Stimulated activated CD4-positive, alpha-beta T cell treated with anti-CD3 and anti-CD28 coated beads, Interleukin-4, amount 100 ng/mL, for 1 hour (primary cell): ENCODE measurements around the gene NTM.

ENCODE experiments used
- DNase-seq: peaks from one replicate; pipeline ENCODE4 v3.0.0-alpha.2; 2020

Gene NTM

DNA sequence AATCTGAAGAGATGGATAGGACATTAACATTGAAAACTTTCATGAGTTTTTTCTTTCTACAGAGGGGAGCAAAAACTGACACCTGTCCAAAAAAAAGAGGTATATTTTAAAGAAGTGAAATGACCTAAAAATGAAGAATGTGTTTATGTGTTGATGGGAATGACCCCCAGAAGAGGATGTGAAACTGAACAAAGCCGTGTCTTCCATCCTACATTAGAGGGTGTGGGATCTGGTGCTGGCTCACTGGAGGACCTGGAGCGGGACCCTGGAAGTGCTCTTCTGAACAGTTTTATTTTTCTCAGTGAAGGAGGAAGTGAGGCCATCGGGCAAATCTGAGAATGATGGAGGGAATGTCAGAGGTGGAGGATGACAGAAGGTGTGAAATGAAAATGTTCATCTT, 470.1 kb downstream of the NTM start:
- no peak for DNase-seq

DNA sequence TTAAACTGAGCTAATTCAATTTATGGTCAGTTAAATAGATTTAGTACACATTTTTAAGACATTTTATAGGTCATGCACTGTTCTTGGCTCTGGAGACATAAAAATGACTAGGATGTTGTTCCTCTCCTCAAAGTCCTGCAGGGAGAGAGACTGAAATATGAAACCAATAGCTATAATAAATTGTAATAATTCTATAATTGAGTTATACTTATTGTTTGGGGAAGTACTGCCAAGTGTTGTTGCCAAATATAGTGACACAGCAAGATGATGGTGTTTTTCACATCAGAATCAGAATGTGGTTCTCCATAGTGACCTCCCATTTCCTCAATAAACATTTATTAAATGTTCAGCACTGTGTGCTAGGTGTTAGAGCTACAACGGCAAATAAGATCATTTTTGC, 470.6 kb downstream of the NTM start:
- no peak for DNase-seq

DNA sequence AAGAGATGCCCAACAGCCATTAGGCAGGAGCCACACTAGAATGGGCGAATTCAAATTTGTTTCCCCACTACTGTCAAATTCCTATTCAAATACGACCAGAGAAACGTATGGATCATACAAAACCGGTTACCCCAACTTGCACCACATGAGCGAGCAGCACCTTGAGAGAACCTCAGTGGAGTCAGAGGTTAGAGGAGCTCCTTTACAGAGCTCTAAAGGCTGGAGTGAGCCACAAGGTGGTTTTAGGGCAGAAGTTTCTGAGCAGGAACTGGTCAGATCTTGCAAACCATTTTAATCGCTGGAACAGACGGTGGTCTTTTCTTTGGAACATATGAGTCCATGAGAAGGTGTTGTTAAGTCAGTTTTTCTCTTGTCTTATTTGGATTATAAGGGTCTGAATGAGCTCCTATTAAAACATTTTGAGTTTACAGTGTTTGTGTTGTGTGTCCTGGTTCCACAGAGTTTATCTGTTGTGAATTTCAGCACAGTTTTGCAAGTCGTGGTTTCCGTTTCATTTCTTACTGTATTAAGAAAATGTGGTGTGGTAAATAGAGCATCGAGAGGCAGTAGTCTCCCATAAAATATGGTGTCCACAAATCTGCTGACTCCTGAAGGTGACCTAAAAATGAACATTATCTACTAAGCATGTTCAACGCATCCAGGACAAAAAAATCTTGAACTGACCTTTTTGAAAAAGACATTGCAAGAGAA, 471.7 kb downstream of the NTM start:
- DNase-seq, result no peak

DNA sequence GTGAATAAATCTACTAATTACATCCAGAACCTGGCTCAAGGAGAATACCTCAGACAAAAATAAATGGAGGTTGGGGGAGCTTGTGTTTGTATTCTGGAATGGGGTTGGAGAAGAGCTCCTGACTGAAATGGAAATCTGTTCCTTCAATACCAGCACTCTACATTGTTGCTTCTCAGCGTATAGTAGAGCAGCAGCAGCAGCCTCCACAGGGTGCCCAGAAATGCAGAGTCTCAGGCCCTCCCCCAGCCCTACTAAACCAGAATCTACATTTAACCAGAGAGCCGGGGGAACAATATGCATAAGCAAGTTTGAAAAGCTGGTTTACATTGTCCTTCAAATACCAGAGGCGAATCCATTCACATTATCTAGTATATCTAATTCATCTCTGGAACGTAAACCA, 474.8 kb downstream of the NTM start:
- DNase-seq, result no peak

DNA sequence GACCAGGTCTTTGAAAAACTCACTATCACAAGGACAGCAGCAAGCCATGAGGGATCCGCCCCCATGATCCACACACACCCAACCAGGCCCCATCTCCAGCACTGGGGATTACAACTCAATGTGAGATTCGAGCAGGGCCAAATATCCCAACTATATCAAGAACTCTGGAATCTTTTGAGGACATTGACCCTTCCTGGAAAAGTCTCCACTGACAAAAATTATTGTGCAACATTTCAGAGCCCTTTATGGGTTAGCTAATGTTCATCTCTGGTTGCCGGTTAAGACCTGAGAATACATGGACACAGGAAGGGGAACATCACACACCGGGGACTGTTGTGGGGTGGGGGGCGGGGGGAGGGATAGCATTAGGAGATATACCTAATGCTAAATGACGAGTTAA, 479.1 kb downstream of the NTM start:
- no peak for DNase-seq

DNA sequence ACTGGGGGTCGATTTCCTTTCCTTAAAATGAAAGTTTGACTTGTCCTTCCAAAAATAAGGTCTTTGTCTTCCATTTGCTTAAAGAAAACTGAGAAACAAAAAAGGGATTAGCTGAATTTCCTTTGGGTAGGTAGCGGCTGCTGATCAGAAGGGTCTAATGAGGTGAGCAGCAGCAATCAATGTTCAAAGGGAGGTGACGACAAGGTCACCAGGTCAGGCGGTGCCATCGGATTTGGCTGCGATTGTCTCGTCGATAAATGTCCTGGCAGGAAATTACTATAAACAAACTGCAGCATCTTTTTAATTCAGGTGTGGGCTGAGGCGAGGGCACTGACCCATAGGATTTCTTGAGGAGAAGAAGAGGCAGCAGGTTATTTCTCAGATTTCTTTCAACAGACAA, 480.1 kb downstream of the NTM start:
- no peak for DNase-seq

DNA sequence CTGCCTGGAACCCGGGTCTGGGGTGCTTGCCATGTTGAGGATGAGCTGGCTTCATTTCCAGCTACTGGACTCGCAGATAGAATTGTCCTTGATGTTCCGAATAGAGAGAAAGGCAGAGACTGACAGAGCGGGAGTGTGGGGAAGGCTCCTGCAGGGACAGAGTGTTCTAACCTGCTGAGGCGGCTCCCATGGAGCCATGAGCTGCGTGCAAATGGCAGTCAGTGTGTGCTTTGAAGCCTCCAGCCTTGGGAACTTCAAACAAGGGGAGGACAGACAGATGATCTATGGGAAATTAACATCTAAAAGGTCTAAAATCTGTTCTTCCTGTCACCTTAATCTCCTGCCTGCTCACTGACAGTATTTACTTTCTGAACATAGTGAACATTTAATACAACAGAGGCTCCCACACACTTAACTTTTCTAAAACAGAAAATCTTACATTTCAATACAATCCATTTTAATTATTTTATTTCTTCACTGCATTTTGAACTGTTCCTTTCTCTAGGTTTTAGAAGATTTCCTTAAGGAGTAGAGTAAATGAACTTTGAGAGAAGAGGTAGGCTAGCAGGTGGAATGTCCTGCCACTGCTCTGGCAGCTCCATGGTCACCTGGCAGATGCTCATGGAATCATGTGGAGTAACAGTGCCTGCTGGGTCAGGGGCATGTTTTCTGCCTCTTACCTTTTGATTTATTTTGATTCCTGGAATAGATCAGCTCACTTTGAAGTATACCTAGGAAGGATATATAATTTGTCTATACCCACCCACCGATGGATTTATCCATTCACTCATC, 481.7 kb downstream of the NTM start:
- no peak for DNase-seq

DNA sequence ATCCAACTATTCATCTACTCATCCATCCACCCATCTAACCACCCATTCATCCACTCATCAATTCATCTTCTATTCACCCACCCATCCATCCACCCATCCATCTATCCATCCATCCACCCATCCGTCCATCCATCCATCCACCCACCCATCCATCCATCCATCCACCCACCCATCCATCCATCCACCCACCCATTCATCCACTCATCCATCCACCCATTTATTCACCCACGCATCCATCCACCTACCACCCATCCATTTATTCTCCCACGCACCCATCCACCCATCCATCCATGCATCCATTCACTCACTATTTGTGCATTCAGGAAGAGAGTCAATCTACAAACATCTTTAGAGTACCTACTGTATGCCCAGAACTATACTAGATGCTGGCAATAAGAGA, 482.3 kb downstream of the NTM start:
- DNase-seq, result no peak

DNA sequence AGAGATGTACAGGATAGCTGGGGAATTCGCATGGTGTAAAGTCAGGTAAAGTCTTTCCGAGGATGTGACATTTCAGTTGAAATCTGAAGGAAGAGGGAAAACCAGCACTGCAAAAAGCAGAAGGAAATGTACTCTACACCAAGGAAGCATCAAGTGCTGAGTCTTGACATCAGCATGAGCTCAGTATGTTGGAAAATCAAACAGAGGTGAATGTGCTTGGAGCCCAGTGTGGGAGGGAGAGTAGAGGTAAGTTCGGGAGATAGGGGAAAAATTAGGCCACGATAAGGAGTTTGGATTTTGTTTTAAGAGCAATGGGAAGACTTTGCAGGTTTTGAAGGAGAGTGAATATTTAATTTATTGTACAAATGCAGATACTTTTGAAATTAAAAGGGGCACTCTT, 484.0 kb downstream of the NTM start:
- no peak for DNase-seq

DNA sequence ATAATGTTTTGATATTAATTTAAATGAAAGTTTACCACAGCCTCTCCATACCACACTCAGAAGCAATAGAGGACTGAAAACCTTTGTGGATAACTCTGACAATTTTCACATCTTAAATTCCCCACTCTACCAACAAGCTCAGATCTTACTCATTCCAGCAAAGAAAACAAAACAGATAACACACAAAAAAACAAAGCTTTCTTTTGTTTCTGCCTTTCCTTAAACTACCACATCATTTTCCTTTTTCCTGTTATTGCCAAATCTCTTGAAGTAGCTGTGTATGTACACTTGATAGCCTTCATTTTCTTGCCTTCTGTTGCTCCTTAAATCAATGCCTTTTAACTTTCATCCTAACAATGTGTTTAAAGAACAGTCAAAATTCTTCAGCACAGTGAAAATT, 484.9 kb downstream of the NTM start:
- no peak for DNase-seq

DNA sequence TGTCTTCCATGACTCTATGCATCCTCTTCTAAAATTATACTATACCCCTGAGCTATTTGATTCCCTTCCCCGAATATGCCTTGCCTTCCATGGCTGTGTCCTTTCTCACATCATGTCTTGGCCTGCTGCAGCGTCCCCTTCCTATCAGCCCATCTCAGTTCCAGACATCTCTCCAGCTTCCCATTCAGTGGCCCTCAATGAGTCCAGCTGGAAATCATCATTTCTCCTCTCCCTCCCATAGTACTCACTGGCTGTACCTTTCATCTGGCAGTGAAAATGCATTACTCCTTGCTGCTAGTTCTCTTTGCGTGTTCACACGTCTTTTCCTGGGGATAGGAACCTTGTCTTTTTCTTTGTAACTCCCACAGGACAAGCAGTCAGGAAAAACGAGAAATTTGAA, 486.8 kb downstream of the NTM start:
- no peak for DNase-seq

DNA sequence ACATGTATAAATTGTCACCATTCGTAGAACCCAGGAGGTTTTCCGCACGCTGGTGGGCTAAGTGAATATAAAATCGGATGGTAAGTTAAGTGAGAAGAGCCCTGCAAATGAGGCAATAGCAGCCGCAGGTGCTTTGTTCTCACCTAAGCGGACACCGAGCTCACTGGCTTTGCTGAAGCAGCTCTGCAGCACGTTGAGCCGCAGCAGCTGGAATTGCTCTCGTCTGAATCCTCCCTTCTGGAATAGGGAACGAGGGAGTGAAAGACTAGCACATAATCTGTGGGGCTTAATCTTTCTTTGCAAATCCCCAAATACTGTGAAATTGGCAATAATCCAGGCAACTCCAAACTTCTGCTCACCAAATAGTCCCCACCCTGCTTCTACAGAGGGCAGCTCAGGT, 488.1 kb downstream of the NTM start:
- DNase-seq, result no peak

DNA sequence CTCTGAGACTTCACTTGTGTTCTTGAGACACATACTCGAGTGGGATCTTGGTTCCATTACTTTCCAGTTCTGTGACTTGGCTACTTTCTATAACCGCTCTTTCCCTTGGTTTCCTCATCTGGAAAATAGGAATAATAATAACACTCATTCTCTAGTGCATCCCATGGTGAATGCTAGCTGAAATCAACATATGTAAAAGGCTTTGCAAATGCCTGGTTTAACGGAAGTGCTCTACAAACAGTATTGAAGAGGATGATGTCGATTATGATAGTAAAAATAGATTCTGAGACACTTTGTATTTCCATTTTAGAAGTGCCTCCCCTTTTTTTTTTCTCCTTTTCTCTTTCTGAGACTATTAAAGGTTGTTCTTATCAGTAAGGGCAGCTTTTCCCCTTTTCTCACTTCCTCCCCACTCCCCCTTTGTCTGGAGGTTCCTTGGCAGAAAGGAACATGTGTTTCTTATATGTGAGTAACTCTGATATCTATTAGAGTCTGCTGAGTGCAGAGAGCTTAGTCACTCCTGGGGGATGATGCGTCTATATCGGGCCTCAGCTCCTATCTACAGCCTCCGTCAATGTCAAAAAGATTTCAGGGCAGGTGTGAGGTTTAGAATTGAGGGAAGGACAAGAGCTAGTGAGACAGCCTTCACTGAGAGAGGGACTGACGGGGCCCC, 489.3 kb downstream of the NTM start:
- DNase-seq, result no peak

DNA sequence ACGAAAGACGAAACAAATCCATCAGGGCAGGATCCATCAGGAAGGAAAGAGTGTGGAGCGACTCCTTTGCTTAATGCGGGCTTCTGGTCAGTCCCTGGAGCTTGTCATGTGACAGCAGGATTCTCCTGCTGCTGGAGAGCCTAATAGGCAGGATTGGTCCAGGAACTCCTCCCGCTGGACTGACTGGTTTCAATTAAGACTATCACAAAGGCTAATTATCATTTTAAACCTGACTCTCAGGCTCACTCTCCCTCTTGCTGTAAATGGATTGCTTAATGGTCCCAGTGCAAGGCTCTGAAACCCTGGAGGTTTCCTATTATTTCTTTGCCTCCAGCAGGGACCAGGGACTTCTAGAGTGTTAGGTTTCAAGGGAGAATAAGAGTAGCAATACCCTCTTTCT, 493.8 kb downstream of the NTM start:
- DNase-seq, result no peak

DNA sequence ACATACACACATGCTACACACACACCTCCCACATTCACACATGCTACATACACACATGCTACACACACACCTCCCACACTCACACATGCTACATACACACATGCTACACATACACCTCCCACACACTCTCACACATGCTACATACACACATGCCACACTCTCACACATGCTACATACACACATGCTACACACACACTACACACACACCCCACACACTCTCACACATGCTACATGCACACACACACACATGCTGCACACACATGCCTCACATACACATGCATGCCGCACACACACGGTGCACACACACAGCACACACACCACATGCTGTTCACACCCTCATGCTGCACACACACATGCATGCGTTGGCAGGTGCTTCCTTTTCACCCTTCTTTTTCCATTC, 495.4 kb downstream of the NTM start:
- DNase-seq, result no peak

DNA sequence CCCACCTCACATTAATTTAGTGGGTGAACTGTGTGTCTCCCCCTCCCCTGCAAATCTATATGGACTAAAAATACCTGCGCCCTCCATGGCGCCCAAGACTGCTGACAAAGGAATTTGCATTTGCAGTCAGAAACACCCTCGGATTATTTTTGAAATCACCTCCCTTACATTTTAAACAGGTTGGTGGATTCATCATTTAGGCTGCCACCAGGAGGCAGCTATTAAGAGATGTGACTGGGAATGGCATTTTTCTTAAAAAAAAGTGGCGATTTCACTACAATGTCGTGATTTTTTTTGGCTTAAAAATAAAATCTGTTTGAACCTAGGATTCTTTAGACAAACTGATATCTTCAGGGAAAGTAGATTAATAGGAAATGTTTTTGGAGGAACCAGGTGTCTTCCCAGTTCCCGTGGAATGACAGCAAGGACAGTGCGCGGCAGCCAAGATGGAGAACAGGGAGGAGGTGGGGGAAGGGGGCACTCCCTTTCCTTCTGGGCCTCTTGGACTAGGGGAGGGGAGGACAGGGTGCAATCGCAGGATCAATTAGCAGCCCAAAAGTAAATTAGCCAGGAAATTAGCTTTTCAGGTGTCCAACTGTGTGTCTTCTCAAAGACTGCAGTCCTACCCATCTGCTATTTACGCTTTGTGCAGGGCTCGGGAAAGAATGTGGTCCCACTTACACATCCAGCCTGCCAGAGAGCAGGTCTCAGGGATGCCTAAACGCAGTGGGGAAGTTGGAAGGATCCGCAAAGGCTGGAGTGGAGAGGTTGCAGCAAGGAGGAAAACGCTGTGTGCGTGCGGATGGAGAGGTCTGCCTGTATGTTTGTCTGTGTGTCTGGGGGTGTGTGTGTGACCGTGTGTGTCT, 496.4 kb downstream of the NTM start:
- no peak for DNase-seq

DNA sequence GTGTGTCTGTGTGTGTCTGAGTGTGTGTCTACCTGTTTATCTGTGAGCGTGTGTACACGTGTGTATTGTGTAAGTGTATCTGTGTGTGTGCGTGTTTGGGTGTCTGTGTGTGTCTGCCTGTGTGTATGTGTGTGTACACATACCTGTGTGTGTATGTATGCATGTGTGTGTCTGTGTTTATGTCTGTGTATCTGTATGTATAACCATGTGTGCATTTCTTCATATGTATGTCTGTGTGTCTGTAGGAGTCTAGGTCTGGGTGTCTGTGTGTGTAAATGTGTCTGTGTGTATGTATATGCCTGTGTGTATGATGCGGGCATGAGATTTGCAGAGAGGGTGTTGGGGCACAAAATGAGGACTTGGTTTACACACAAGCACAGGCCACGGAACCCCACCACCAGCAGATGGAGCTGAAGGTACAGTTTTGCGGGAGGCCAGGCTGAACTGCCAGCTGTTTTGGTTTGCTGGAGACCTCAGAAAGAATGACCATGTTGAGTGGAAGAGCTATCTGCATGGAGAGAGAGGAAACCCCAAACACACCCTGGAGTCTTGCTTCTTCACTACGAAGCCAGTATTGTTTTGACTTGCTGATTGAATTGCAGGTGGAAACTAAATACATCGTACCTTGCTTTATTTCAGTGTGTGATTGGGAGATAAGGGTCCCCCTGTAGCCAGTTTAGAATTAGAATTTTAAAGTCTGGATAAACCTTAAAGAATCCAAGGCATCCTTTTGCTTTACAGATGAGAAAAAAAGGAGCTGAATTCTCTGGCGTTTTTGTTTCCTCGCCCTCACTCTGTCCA, 497.2 kb downstream of the NTM start:
- no peak for DNase-seq

DNA sequence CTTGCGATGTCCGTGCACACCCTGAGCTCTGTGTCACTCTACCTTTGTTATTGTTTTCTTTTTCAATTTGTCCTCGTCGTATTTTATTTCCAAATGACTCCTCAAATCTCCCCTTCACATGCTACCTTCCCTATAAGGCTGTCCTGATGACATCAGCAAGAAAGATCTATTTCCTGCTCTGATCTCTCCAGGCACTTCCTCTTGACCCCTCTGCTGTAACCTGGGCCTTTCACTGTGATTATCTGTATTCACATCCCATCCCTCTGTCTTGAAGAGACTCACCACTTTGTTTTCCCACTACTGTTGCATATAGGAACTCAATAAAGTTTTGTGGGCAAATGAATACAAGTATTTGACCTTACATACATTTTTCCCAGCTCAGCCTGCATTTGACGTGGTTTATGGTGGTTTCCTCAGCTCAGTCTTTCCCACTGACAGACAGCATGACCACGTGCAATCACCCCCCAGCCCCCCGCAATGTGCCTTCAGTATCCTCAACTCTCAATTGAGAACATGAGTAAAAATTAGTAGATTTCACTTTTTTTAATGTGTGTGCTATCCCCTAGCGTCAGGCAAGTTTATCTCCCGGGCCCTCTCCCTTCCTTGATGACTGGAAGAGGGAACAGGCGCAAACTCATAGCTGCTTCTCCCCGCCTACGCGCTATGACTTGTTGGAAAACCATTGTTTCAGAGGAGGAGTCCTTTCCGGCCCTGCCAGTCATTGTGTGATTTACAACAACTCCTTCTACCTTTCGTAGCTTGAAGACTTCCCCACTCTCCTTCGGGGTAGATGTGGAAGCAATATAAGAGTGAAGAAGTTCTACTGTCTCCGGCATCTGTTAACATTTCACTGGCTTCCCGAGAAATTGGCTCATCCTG, 498.5 kb downstream of the NTM start:
- DNase-seq, result no peak

DNA sequence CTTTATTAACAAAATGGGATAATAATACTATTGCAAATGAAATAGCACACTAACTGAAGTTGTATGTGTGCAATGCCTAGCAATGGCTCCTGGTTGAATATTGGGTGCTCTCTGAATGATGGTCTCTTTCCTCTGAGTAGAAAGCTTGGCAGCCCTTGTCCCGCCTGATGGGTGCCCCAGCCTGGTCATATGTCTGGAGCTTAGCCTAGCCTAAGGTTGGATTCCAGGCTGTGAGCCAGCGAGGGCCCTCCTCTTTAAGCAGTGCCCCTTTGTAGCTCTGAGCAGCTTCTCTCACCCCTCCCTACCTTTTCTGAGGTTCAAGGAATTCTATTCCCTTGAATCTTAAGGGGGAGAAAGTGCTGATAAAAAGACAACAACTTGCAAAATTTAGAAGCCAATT, 499.9 kb downstream of the NTM start:
- DNase-seq, result no peak

DNA sequence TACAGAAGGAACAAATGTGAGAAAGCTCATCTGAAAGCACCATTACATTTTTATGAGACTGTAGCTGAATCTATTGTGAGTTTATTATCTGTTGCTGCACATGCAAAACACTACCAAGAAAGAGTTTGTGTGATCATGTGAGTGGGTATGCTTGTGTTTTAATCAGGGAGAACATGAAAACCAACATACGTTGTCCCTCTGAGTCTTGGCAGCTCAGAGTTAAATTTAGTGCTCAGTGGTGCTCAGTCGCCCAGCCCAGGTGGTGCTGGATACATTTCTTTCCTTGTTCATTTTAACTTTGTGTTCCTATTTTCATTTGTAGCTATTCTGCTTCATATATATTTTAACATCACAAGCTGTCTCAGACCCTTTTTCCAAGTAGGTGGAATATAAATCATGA, 500.6 kb downstream of the NTM start:
- DNase-seq, result no peak

DNA sequence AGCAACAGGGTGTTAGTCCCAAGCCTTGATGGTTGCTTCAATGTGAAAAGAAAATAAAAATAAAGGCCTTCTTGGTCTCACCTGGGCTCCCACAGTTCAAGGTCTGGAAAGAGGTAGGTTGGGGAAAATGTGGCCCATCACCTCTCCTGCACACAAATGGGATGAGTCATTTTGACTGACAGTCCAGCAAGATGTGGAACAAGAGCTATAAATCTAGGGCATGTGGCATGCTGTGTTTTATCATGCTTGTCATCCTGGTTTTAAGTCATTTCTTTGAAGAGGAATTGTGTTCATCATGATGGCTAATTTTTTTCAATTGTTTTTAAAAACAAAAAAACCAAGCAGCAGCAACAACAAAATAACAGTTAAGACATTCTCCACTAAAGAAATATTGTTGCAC, 503.7 kb downstream of the NTM start:
- no peak for DNase-seq
